ENCODE data around the gene STAC3. TPM values are rescaled to one million over a fixed set of nuclear protein-coding genes. Genes with fewer than 3 reads are reported as not detected.

STAC3 gene
- polyA plus RNA-seq, 2 of the 4 experiments (the other 2 are of a cell fraction): 0.40 to 0.43 TPM

- WGBS (ENCODE audit: missing lambda C conversion rate): 91% methylated on average over 20 of the region's 22 CpGs
- ChIA-PET POLR2A (no interaction called here), CTCF (interaction anchor here (1.0 to 26.5 kb wide), 6 partner anchors 8 to 149 kb away, joined by 3 to 615 read pairs (median 4); partner anchors contain the start of gene NXPH4)
- DNase-seq (ENCODE audit: low read depth in 1 of 2, low spot score in 1 of 2) (no peak), FAIRE-seq (no peak), ATAC-seq (no peak; a peak in 1 of 6 replicates)
- Histone ChIP-seq H3K9me3 (no peaks in the 10 kb centered on the region), H3K4me1 (no peaks in the 10 kb centered on the region), H3K27ac (no peak overlapping the region), H3K4me3 (no peak overlapping the region), H3K4me2 (no peak overlapping the region)
- TF ChIP-seq ZSCAN20 (CRISPR knock-in tag; IDR thresholded peaks at IDR 0.05): no peak
- TF ChIP-seq HOXB13 (CRISPR knock-in tag; IDR thresholded peaks at IDR 0.05; ENCODE audit: low read depth): no peak
- no peak for TF ChIP-seq PBX3 (IDR thresholded peaks at IDR 0.05)
- no peak for TF ChIP-seq FOSB (CRISPR knock-in tag; IDR thresholded peaks at IDR 0.05)
- TF ChIP-seq HMGXB4 (CRISPR knock-in tag; IDR thresholded peaks at IDR 0.05; ENCODE audit: borderline replicate concordance): no peak
- TF ChIP-seq KDM1A (IDR thresholded peaks at IDR 0.05; ENCODE audit: low read depth): no peak
These were observed 27.5 kb downstream of the STAC3 start for GRCh38 chr12:57223191-57224165.

- CTCF ChIA-PET: interaction anchor here (1.0 to 26.5 kb wide), 3 partner anchors 7 to 150 kb away, joined by 3 to 615 read pairs (median 233); partner anchors contain the start of gene NXPH4
- Histone ChIP-seq H3K4me2 (no peak overlapping the region), H3K27ac (no peak overlapping the region), H3K4me3 (no peak overlapping the region), H3K9me3 (no peaks in the 10 kb centered on the region), H3K4me1 (peaks cover under 1% of the 10 kb centered on the region; the same call in 2 of the 3 replicates)
- DNase-seq (ENCODE audit: low read depth in 1 of 2, low spot score in 1 of 2) (no peak), ATAC-seq (no peak), FAIRE-seq (no peak)
- TF ChIP-seq POLR2A (IDR thresholded peaks at IDR 0.05; ENCODE audit: low read length) (no peak), ZFP36 (IDR thresholded peaks at IDR 0.05; ENCODE audit: borderline replicate concordance, partially characterized antibody) (no peak), JUNB (IDR thresholded peaks at IDR 0.05) (no peak), TFCP2L1 (CRISPR knock-in tag; IDR thresholded peaks at IDR 0.05) (no peak), NFE2L2 (conservative IDR thresholded peaks at IDR 0.05; ENCODE audit: low read length) (no peak), MAZ (IDR thresholded peaks at IDR 0.05; ENCODE audit: borderline replicate concordance, low read depth, low read length) (no peak), POLR2AphosphoS2 (conservative IDR thresholded peaks at IDR 0.05; ENCODE audit: low read length) (no peak), HES2 (IDR thresholded peaks at IDR 0.05) (no peak), ZC3H11A (IDR thresholded peaks at IDR 0.05) (no peak), RCOR1 (IDR thresholded peaks at IDR 0.05; ENCODE audit: low read depth, low read length) (no peak), E2F6 (IDR thresholded peaks at IDR 0.05; ENCODE audit: borderline replicate concordance, low read depth) (no peak), SREBF2 (IDR thresholded peaks at IDR 0.05) (no peak), RARB (CRISPR knock-in tag; IDR thresholded peaks at IDR 0.05) (no peak), REST (IDR thresholded peaks at IDR 0.05) (no peak), CTCF (IDR thresholded peaks at IDR 0.05) (no peak)
- 83% methylated on average over 13 of the region's 13 CpGs for WGBS (ENCODE audit: missing lambda C conversion rate)
- POLR2A ChIA-PET: interaction anchor here (1.0 kb wide), 1 partner anchor 16 kb away, joined by 3 read pairs; no protein-coding TSS in a partner anchor
These were observed 28.4 kb downstream of the STAC3 start for GRCh38 chr12:57222286-57223190.
